ENCODE measurements around the gene OIT3.
"Not testable (repeated sequence)": the region's sequence is repeated elsewhere in the genome, so short reads cannot be mapped to it uniquely, and the experiment has no call there.

OIT3 gene

DNA sequence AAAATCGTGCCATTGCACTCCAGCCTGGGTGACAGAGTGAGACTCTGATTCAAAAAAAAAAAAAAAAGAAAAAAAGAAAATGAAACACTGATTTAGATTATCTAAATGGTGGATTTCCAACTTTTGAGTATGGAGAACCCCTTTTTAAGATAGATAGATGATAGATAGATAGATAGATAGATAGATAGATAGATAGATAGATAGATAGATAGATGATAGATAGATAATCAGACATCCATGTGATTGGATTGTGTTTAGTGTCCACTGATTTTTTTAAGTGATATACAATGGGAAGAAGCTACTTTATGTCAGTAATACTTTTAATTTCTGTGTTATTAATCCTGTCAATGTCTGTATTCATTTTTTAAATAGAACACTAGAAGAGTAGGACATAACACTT, 6.0 kb downstream of the OIT3 start:
- no peak for DNase-seq
- Histone ChIP-seq H3K36me3 (no peaks in the 10 kb centered on the region), H3K9me3 (ENCODE audit: severe bottlenecking) (no peaks in the 10 kb centered on the region), H3K27me3 (ENCODE audit: insufficient read depth, low read depth, severe bottlenecking) (no peaks in the 10 kb centered on the region), H3K27ac (no peak overlapping the region), H3K4me3 (ENCODE audit: low read depth, low read length) (no peak overlapping the region)
- TF ChIP-seq, protein P1, sequence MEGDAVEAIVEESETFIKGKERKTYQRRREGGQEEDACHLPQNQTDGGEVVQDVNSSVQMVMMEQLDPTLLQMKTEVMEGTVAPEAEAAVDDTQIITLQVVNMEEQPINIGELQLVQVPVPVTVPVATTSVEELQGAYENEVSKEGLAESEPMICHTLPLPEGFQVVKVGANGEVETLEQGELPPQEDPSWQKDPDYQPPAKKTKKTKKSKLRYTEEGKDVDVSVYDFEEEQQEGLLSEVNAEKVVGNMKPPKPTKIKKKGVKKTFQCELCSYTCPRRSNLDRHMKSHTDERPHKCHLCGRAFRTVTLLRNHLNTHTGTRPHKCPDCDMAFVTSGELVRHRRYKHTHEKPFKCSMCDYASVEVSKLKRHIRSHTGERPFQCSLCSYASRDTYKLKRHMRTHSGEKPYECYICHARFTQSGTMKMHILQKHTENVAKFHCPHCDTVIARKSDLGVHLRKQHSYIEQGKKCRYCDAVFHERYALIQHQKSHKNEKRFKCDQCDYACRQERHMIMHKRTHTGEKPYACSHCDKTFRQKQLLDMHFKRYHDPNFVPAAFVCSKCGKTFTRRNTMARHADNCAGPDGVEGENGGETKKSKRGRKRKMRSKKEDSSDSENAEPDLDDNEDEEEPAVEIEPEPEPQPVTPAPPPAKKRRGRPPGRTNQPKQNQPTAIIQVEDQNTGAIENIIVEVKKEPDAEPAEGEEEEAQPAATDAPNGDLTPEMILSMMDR (IDR thresholded peaks at IDR 0.05; ENCODE audit: low read depth, low read length): no peak

DNA sequence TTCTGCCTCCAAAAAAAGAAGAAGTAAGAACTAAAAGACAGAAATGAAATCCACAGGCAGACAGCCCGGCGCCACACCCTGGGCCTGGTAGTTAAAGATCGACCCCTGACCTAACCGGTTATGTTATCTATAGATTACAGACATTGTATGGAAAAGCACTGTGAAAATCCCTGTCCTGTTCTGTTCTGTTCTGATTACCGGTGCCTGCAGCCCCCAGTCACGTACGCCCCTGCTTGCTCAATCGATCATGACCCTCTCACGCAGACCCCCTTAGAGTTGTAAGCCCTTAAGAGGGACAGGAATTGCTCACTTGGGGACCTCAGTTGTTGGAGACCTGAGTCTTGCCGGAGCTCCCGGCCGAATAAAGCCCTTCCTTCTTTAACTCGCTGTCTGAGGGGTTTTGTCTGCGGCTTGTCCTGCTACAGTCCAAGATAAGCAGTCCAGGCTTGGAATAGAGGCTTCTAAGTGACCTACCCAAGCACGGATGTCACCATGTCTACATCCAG, 10.5 kb downstream of the OIT3 start:
- DNase-seq; H3K27me3 ChIP-seq (ENCODE audit: insufficient read depth, low read depth, severe bottlenecking); H3K9me3 ChIP-seq (ENCODE audit: severe bottlenecking); H3K27ac ChIP-seq; H3K36me3 ChIP-seq; H3K4me3 ChIP-seq (ENCODE audit: low read depth, low read length): not testable (repeated sequence)

DNA sequence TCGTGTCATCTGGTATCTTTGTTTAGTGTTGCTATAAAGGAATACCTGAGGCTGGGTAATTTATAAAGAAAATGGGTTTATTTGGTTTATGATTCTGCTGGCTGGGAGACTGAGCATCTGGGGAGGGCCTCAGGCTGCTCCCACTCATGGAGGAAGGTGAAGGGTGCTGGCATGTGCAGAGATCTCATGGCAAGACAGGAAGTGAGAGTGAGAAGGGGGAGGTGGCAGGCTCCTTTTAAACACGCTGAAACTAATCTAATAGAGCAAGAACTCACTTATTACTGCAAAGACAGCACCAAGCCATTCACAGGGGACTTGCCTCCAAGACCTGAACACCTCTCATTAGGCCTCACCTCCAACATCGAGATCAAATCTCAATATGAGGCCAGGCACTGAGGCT, 11.3 kb downstream of the OIT3 start:
- no peak overlapping the region for H3K27ac ChIP-seq
- no peak for DNase-seq

DNA sequence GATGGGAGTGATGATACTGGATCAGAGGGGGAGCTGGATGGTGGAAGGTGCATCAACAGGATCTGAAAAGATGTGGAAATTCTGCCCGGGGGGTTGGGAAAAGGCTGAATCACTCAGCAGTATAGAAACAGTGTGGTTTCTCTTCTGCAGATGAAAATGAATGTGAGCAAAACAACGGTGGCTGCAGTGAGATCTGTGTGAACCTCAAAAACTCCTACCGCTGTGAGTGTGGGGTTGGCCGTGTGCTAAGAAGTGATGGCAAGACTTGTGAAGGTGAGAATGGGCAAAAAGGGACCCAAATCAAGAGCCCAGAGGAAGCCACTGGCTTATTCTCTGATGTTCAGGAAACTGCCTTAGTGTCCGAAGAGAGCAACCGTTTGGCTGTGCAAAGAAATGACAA, 12.9 kb downstream of the OIT3 start:
- no peaks in the 10 kb centered on the region for H3K9me3 ChIP-seq (ENCODE audit: severe bottlenecking)
- H3K4me3 ChIP-seq (ENCODE audit: low read depth, low read length): no peak overlapping the region
- TF ChIP-seq, protein P1 (IDR thresholded peaks at IDR 0.05; ENCODE audit: low read depth, low read length): no peak
- DNase-seq: no peak
- no peaks in the 10 kb centered on the region for H3K27me3 ChIP-seq (ENCODE audit: insufficient read depth, low read depth, severe bottlenecking)
- no peak overlapping the region for H3K27ac ChIP-seq
- no peaks in the 10 kb centered on the region for H3K36me3 ChIP-seq

More for the DNA sequence above, 11.3 kb downstream of the OIT3 start:
- H3K9me3 ChIP-seq (ENCODE audit: severe bottlenecking): no peaks in the 10 kb centered on the region
- H3K4me3 ChIP-seq (ENCODE audit: low read depth, low read length): no peak overlapping the region
- H3K36me3 ChIP-seq: no peaks in the 10 kb centered on the region
- no peaks in the 10 kb centered on the region for H3K27me3 ChIP-seq (ENCODE audit: insufficient read depth, low read depth, severe bottlenecking)
- TF ChIP-seq, protein P1 (IDR thresholded peaks at IDR 0.05; ENCODE audit: low read depth, low read length): no peak

DNA sequence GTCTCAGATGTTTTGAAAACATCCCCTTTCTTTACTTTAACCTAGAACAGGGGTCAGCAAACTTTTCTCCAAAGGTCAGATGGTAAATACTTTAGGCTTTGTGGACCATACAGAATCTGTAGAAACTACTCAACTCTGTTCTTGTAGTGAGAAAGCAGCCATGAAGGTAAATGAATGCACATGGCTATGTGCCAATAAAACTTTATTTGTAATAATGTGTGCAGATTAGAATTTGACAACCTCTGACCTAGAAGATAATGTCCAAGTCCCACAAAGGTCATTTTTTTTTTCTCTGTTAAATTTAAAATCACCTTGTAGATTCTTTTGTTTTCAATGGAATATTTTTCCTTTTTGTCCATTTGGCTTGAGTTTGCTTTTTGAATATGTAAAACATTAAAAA, 17.2 kb downstream of the OIT3 start:
- Histone ChIP-seq H3K9me3 (ENCODE audit: severe bottlenecking) (no peaks in the 10 kb centered on the region), H3K4me3 (ENCODE audit: low read depth, low read length) (no peak overlapping the region), H3K27me3 (ENCODE audit: insufficient read depth, low read depth, severe bottlenecking) (no peaks in the 10 kb centered on the region), H3K27ac (no peak overlapping the region), H3K36me3 (no peaks in the 10 kb centered on the region)
- no peak for DNase-seq
- TF ChIP-seq, protein P1 (IDR thresholded peaks at IDR 0.05; ENCODE audit: low read depth, low read length): no peak

DNA sequence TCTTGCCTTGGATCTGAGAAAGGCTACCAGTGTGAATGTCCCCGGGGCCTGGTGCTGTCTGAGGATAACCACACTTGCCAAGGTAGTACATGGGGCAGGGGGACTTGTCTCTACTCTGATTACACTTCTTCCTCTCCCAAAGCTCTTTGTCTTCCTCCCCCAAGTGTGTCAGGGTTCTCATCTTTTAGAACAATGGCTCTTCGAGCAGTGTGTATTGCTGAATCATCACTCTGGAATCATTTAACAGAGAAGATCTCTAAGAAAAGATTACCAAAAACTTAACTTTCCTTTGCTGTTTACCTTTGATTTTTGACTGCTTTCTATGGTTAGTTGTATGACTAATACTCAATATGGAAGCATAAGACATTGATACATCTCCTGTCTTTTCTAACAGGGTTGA, 18.2 kb downstream of the OIT3 start:
- Histone ChIP-seq H3K27me3 (ENCODE audit: insufficient read depth, low read depth, severe bottlenecking) (no peaks in the 10 kb centered on the region), H3K9me3 (ENCODE audit: severe bottlenecking) (no peaks in the 10 kb centered on the region), H3K27ac (no peak overlapping the region), H3K36me3 (no peaks in the 10 kb centered on the region), H3K4me3 (ENCODE audit: low read depth, low read length) (no peak overlapping the region)
- DNase-seq: no peak
- TF ChIP-seq, protein P1 (IDR thresholded peaks at IDR 0.05; ENCODE audit: low read depth, low read length): no peak

Data from WERI-Rb-1 (cell line).